HG03469 (cell line): ENCODE data around the gene COL16A1.

Experiments used
- ATAC-seq: cut with Tn5 transposase; IDR thresholded peaks from one replicate; pipeline ENCODE4 v1.9.1; 2021; ENCODE audit warnings: mild to moderate bottlenecking, moderate library complexity, moderate number of reproducible peaks; ENCODE audit not compliant: unreplicated experiment

Gene COL16A1

DNA sequence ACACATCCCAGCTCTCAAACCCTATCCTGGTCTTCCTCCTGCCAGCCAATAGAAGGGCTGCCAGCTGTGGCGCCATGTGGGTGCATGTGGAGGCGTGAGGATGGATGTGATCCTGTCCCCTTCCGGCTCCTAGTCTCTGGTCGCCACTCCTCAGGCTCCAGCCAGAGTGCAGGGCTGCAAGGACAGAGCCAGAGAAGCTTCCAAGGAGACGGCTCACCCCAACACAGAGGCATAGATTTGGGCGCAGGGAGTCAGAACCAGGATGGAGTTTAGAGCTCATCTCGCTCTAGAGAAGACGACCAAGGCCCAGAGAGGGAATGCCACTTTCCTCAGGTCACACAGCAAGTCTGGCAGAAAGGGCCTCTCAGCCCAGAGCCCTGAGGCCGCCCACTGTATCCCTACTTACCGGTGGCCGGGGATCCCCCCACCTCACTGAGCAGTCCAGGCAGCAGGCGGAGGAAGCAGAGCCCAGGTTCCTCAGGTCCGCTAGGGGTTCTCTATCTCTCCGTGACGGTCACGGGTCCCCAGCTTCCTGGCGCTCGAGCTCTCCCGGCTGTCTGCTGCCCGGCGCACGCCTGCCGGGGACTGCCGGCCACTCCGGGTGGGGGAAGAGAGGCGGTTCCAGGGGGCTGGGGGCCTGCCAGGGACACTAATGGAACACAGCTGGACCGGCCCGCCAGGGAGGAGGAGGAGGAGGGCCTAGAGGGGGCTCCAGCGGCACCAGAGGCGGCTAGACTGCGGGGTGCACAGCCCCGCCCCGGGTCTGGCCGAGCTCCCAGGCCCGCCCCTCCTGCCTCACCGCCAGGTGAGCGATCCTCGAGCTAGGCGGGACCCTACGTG lies at the start of gene COL16A1:
COL16A1 (minus strand) TSS at position 587 of the 840 bp plus-strand sequence. CDS start 1,824 bp downstream, outside the sequence.
- ATAC-seq = no peak

DNA sequence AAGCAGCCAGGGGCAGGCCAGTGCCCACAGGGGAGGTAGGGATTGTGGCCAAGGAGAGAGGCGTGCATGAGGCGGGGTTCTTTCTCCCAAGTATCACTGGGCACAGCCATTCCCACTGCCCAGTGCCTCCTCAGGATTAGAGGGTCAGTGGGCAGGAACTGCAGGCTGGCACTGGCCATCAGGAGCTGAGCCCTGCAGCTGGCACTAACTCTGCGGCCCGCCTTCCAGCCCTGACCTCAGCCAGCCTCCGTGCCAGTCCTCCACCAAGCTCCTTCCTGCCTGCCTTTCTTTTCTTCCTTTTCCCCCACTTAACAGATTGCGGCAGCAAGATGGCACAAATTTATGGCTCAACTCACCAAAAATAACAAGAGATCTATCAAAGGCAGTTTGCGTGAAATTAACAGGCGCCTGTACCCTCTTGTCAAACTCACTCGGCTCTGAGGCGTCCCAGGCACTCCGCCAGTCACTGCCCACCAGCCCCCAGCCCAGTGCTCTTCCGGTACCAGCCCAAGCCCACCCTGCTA lies 49.2 kb upstream of the COL16A1 start:
- ATAC-seq = no peak

DNA sequence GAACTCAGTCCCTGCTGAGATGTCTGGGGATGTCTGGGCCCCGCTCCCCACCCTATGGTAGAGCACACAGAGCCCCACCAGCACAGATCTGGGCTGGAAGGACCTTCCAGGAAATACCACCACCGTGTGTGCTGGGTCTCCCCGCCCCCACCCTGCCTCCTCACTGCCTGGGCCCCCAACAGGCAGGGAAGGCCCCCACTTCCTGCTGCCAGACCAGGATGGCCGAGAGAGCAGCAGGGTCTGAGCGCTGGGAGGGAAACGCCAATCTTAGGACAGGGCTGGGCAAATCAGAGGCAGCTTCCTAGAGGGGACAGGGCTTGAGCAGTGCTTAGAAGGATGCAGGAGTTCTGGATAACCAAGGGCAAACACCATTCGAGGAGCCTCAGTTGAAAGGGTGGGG lies 48.4 kb upstream of the COL16A1 start:
- ATAC-seq = no peak

DNA sequence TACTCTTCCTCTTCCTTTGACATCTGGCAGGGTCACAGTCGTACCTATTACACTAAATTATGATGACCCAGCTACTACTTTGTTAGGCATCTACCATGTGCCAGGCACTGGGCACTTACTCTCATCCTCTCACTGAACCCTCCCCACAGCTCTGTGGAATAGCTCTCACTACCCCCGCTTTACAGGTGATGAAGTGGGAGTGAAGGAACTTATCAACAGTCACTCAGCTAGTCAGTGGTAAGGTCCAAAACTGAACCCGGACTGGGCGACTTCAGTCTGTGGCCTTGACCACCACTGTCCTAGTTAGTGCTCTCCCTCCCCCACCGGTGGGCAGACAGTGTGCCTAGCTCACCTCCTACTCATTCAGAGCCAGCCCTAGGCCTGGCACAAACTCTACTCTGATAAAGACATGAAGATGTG lies 48.0 kb upstream of the COL16A1 start:
- ATAC-seq = no peak

DNA sequence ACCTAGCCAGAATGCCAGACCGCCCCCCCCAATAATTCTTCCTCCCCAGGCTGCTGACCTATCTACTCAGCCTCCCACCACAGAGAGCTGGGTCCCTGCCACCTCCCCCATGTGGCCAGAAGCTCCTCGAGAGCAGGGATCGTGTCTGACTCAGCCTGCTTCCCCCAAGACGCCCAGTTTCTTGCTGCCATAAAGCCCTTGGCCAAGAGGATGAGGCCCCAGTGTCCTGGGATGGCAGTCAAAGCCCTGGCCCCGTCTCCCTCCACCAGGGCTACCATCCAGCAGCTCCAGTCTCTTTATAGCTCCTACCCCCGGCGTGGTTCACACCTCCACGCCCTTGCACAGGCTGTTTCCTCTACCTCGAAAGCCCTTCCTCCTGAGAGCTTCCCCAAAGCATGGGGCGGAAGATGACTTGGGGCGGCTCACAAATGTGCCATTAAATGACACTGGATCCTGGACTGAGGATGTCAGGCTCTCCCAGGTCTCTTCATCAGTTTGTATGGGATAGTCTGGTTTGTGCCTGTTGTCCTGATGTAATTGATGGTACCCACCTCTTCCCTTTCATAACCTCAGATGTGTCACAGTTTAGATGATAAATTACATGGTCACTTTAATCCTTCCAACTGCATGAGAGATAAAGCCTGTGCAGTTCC lies 47.2 kb upstream of the COL16A1 start:
- ATAC-seq = no peak

DNA sequence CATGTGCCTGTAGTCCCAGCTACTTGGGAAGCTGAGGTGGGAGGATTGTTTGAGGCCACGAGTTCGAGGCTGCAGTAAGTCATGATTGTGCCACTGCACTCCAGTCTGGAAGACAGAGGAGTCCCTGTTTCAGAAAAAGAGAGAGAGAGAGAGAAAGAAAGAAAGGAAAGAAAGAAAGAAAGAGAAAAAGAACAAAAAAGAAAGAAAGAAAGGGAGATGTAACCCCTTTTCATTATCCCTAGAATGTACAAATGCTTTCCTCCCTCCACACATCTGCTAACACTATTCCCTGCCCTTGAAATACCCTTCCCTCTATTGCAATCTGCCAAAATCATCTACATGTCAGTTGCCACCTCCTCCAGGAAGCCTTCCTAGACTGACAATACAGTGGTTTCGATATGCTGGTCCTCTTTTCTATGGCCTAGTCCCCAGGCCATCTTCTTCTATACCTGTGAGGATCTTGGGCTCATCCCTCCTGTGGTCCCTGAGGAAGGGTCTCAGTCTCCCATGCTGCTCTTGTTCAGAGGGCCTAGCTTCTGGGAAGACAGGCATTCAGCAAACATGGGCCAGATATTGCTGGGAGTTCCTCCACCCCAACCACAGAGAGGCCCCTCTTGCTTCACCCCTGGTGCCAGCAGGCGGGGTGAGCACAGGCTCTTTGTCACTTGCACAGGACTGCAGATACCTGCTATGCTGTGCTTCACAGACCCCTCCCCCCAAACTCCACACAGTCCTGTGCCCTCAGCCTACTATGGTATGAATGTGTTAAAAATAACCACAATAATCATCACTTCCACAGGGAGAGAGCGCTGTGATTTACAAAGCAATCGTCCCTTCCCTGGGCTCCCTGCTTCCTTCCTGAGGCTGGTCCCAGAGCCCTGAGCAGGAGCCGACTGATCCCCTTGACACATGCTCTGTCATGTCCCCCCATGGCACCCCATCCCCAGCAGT lies 46.2 kb upstream of the COL16A1 start:
- no peak for ATAC-seq

DNA sequence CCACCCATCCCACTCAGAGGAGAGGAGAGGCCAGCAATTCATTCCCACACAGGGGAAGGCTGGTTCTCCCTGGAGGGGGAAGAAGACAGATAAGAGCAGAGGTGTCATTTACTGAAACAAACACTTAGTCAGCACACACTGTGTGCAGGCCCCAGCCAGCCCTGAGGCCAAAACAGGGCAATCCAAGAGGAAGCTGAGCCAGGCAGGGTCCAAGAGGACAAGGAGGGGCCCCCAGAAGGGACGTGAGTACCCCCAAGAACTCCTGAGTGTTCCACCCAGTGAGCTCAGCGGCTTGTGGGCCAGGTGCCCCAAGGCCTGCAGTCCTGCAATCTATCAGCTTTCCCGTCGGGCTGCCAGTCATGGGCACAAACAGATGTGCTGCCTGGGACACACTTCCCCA lies 44.5 kb upstream of the COL16A1 start:
- ATAC-seq = no peak

DNA sequence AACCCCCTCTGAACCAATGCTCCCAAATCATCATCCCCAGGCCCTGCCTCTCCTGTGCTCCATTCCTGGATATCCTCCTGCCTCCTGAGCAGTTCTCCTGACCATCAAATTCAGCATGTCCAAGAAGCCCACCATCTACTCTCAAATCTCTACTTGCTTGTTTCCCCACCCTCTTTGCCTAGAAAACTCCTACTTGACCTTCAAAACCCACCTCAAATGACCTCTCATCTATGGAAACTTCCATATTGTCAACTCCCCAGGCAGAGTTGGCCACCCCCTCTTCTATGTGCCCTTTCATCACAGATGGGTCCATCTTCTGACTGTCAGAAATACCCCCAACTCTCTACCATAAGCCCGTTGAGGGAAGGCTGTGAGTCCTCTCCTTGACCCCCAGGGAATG lies 43.5 kb upstream of the COL16A1 start:
- ATAC-seq = no peak

DNA sequence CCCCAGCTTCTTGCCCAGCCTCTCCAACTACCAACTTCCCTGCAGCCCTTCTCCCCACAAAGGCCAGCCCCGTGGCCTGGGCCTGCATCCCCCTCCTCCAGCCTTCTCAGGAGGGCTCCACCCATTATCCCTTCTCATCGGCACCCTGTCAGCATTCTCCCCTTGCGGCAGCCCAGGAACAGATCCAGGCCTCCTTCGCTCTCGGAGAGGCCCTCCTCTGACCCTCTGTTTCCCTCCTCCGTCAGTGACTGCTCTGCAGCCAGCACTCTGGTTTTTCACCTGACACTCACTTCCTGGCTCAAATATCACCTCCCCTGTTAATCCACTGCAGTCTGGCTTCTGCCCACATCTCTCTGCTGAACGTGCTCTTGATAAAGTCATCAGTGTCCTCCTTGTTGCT lies 42.9 kb upstream of the COL16A1 start:
- ATAC-seq = no peak

DNA sequence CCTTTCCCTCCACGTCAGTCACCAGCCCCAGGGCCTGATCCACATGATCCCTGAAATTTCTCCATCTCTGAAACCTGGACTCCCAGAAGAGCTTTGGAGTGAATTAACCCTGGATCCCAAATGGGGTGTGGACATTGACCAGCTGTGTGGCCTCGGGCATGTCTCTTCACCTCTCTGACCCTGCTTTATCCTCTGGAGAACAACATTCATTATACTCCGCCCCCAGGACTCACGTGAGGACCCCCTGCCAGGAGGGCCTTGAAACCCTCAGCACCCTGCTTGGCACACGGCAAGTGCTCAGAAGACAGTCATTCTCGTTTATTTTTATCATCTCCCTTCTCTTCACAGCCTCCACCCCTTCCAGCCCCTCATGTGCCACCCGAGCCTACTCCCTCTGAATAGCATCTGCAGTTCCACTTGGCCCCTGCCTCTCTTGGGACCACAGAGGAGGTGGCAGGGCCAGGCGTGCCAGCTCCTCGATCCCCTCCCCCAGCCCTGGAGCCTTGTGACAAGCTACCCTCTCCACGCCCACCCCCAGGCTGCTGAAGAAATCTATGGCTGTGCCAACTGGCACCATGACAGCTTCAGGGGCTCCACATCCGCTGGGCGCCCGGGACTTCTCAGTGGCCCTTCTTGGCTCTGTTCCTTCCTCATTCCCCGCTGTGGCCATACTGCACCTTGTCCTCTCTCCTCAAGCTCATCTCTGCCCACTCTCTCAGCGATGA lies 42.3 kb upstream of the COL16A1 start:
- no peak for ATAC-seq

DNA sequence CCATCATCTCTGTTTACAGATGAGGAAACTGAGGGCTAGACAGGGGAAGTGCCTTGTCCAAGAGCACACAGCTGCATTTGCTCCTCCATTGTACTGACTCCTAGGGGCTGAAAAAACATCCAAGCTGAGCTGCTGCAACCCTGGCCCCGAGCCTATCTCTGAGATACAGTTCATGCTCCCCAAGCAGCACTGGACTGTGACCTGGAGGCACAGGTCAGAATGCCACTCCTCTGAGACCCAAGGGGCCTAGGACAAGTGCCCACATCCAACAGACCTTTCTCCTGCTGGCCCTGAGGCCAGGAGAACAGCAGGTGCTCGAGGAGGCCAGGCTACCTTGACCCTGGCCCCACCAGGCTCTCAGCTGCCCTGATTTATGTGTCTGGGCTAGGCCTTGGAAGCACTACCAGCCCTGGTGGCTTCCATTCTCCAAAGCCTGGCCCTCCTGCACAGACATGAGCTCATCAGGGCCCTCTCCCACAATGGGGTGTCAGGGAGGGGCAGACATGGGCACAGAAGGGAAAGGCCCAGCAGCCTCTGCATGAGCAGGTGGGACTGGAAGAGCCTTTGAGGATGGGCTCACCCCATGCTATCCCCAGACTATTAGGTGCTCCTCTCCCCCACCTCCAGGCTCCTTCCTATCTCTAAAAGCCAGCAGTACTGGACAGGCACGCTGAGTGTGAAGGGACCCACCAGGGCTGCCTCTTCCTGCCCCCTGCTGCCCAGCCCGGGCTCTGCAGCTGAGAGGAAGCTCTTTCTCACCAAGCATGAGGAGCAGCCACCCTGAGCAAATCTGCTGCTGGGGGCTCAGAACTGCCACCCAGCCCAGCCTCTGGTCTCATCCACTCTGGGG lies 41.5 kb upstream of the COL16A1 start:
- ATAC-seq = no peak

DNA sequence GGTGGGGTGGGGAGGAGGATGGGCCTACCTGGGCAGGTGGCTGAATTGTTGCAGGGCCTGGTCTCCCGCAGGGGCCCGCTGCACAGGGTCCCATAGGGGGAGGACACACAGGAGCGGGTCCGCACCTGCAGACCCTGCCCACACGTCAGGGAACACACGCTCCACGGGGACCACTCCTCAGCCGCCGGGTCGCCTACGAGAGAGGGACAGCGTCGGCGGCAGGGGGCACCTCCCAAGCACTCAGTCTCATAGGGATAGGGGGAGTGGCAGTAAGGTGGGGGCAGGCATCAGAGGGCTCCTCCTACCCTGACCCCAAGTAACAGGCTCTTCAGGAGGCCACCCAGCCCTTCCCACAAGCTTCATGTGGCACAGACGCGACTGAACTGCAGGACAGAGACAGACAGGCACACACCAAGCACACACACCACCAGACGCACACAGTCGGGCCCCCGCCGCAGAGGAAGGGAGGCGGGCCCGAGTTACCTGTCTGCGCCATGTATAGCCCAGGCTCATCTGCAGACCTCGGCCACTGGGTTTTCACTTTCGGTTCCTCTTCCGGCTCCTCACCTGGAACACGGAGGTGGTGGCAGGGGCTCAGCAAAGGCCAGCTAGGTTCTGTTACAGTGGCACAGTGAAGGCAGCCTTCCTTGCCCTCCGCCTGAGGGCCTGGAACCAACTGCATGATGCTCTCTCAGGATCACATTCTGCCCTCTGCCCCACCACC lies 40.5 kb upstream of the COL16A1 start:
- no peak for ATAC-seq

DNA sequence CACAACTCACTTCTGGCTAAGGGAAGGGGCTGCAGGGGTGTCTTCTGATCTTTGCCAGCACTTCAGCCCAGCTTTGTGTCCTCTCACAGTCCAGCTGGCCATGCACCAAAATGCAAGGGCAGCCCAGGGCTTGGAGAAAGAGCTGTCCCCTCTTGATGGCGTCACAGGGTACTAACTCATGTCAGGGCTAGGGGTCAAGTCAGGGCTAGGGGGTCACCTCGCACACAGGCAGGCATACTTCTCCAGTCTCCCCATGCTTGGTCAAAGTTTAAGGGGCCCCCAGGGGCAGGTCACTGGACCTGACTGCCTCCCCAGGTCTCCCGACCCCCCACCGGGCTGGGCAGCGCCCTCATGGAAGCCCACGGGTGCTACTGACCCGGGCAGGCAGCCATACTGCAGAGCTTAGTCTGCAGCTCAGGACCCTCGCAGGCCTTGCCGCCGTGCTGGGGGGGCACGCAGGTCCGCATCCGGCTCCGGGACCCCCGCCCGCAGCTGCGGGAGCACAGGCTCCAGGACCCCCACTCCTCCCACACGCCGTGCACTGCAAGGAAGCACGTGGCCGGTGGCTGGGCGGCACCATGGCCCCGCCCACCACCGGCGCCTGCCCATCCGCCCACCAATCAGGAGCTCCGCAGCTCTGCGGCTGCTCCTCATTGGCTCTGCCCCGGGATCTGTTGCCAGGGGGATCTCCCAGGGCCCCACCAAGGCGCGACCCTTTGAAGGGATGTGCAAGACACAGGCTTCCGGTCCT lies 38.8 kb upstream of the COL16A1 start:
- no peak for ATAC-seq

DNA sequence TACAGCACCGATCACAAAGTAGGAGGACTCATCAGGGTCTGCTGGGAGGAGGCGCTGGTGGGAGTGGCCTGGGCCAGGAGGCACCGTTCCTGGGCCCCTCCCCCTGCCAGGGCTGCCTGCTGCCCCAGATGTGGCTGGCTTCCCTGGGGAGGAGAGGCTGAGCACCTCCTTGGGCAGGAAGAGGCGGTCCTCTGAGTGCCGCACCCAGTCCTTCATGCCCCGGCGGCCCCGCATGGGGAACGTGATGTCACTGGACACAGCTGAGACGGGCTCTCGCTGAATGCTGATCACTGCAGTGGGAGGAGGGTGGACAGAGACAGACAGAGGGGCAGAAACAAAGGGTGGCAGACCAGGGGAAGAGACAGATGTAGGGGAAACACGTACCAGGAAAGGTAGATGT lies 35.5 kb upstream of the COL16A1 start:
- ATAC-seq = no peak

DNA sequence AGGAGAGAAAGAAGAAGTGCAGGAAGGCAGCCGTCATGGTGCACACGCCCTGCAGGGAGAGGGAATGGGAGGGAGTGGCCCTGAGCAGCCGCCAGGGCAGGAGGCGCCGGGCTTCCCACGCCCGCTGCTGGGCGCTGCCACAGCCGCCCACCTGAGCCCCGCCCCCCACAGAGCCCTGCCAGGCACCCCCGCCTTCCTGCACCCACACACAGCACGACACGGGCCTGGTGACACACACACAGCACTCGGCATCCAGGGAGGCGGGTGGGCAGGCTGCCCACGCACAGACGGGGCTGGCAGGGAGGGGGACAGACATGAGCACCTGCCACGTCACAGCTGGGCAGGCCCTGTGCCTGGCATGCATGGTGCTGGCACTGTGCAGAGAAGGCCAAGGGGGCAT lies 32.9 kb upstream of the COL16A1 start:
- ATAC-seq = no peak

DNA sequence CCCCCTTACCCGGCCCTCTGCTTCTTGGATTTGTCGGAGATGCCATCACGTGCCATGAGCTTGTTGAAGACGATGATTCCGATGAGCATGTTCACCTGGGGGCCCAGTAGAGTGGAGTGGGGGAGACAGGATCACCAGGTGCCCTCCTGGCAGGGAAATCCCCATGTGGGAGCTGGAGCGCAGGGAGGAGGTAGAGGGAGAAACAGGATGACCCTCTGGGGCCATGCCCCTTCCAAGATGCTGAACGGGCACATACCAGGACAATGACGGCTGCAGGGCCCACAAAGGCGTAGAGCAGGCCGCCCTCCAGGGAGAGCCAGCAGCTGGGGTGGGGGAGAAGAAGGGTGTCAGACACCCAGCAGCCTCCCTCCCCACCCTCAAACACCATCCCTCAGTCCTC lies 31.8 kb upstream of the COL16A1 start:
- no peak for ATAC-seq

DNA sequence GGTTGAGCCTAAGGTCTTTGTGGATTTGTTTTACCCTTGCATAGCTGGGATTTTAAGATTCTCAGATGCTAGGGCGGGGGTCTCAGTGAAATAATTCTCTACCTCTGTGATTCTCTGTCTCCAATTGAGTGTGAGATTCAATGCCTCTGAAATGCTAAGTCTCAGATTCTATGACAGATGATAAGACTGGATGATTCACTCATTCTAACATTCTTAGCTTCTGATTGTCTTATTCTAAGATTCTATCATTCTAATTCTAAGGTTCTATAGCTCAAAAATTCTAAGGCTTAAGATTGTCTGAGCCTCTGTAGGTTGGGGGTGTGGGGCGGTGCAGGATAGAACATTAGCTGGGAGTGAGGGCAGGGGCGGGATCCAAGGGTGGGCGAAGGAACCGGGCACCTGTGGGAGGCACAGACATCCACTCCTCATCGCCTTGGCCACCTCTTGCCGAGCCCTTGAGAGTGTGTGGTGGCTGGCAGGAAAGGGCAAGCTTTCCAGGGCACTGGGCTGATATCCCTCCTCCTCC lies 30.8 kb upstream of the COL16A1 start:
- no peak for ATAC-seq
